BE2C (cell line): Measurements from ENCODE around the gene ECEL1.

ENCODE experiments used
- DNase-seq: peaks from one replicate; pipeline ENCODE4 v3.0.0-alpha.2; 2020
- H3K27me3 ChIP-seq: fragments of 250-450 bp; sonication (Bioruptor Pico); 2 replicates; pipeline ENCODE4 v1.5.1; 2020; ENCODE audit warnings: mild to moderate bottlenecking
- H3K36me3 ChIP-seq: fragments of 250-450 bp; sonication (Bioruptor Pico); 2 replicates; pipeline ENCODE4 v1.5.1; 2020; ENCODE audit warnings: mild to moderate bottlenecking
- H3K4me1 ChIP-seq: fragments of 250-450 bp; sonication (Bioruptor Pico); 2 replicates; pipeline ENCODE4 v1.5.1; 2020
- H3K4me3 ChIP-seq: 2 replicates; pipeline ENCODE4 v1.5.1; 2011; ENCODE audit warnings: low read depth, low read length
- H3K9me3 ChIP-seq: fragments of 250-450 bp; sonication (Bioruptor Pico); 2 replicates; pipeline ENCODE4 v1.5.1; 2020
- TF ChIP-seq, protein P1 (sequence below): IDR thresholded peaks from 2 replicates; pipeline ENCODE4 v1.5.1; 2012; ENCODE audit warnings: mild to moderate bottlenecking, low read depth, low read length

The ECEL1 gene

GRCh38 chr2:232458661-232459418 lies 28.8 kb downstream of the ECEL1 start:
- Histone ChIP-seq H3K36me3 (no peaks in the 10 kb centered on the region), H3K4me3 (no peak overlapping the region), H3K4me1 (no peaks in the 10 kb centered on the region), H3K9me3 (no peaks in the 10 kb centered on the region), H3K27me3 (peaks cover 17% of the 10 kb centered on the region)
- no peak for DNase-seq
- TF ChIP-seq, protein P1, sequence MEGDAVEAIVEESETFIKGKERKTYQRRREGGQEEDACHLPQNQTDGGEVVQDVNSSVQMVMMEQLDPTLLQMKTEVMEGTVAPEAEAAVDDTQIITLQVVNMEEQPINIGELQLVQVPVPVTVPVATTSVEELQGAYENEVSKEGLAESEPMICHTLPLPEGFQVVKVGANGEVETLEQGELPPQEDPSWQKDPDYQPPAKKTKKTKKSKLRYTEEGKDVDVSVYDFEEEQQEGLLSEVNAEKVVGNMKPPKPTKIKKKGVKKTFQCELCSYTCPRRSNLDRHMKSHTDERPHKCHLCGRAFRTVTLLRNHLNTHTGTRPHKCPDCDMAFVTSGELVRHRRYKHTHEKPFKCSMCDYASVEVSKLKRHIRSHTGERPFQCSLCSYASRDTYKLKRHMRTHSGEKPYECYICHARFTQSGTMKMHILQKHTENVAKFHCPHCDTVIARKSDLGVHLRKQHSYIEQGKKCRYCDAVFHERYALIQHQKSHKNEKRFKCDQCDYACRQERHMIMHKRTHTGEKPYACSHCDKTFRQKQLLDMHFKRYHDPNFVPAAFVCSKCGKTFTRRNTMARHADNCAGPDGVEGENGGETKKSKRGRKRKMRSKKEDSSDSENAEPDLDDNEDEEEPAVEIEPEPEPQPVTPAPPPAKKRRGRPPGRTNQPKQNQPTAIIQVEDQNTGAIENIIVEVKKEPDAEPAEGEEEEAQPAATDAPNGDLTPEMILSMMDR, result no peak

DNA sequence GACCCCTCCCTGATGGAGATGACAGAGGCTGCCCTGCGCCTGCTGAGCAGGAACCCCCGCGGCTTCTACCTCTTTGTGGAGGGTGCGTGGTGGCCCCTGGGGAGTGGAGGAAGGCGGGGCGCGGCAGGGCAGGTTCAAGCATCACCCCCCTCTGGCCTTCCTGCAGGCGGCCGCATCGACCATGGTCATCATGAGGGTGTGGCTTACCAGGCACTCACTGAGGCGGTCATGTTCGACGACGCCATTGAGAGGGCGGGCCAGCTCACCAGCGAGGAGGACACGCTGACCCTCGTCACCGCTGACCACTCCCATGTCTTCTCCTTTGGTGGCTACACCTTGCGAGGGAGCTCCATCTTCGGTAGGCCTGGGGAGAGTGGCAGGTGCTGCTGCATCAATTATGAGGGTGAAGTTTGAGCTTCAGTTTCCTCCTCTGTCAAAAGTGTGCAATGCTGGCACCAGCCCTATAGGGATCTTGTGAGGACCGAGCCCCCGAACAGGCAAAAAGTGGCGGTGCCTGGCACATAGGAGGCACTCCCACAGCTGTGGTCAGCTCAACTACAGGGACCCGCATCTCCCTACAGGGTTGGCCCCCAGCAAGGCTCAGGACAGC lies 29.5 kb downstream of the ECEL1 start:
- H3K36me3 ChIP-seq, result no peaks in the 10 kb centered on the region
- peaks cover 15% of the 10 kb centered on the region for H3K27me3 ChIP-seq
- TF ChIP-seq, protein P1, result no peak
- DNase-seq, result no peak
- no peak overlapping the region for H3K4me3 ChIP-seq
- H3K9me3 ChIP-seq, result no peaks in the 10 kb centered on the region
- no peaks in the 10 kb centered on the region for H3K4me1 ChIP-seq

GRCh38 chr2:232457121-232458011 lies 30.3 kb downstream of the ECEL1 start:
- no peak for DNase-seq
- Histone ChIP-seq H3K9me3 (no peaks in the 10 kb centered on the region), H3K36me3 (no peaks in the 10 kb centered on the region), H3K4me3 (no peak overlapping the region), H3K27me3 (peaks cover 10% of the 10 kb centered on the region; the same call in 1 of the 2 replicates), H3K4me1 (no peaks in the 10 kb centered on the region)
- TF ChIP-seq, protein P1, result no peak

GRCh38 chr2:232456296-232457120 lies 31.1 kb downstream of the ECEL1 start:
- peaks cover 10% of the 10 kb centered on the region; the same call in 1 of the 2 replicates for H3K27me3 ChIP-seq
- DNase-seq, result no peak
- TF ChIP-seq, protein P1, result no peak
- H3K9me3 ChIP-seq, result no peaks in the 10 kb centered on the region
- no peaks in the 10 kb centered on the region for H3K4me1 ChIP-seq
- no peak overlapping the region for H3K4me3 ChIP-seq
- H3K36me3 ChIP-seq, result no peaks in the 10 kb centered on the region

- no peak within 1 kb of the TSS for H3K4me3 ChIP-seq
- no peak for DNase-seq
- H3K36me3 ChIP-seq, result no peaks in the 10 kb centered on the region
- H3K4me1 ChIP-seq, result no peaks in the 10 kb centered on the region
- no peaks in the 10 kb centered on the region for H3K9me3 ChIP-seq
- TF ChIP-seq, protein P1, result no peak
- peaks cover 10% of the 10 kb centered on the region; the same call in 1 of the 2 replicates for H3K27me3 ChIP-seq
Observed at GRCh38 chr2:232455426-232456255, 32.0 kb downstream of the ECEL1 start, which contains the start of gene ALPI. Gene ALPI (plus strand): TSS chr2:232456153. CDS start chr2:232456200, 47 bp downstream.
